Activated CD8-positive, alpha-beta T cell treated with anti-CD3 and anti-CD28 coated beads for 36 hours (primary cell): Measurements from ENCODE around the gene ATAT1. TPM values are rescaled to one million over a fixed set of nuclear protein-coding genes. Genes with fewer than 3 reads are reported as not detected.

Source experiments
- ATAC-seq: fragments of 200-7000 bp; cut with Tn5 transposase; one replicate; pipeline ENCODE4 v1.10.0; 2021; ENCODE audit warnings: mild to moderate bottlenecking, moderate library complexity
- CTCF ChIA-PET: fragments of 350-600 bp; sonication (Branson Sonifier 250); formaldehyde crosslinking; loops from one replicate; lab custom pipeline; 2021; ENCODE audit warnings: antibody characterized with exemption; lab: Charles Lee
- POLR2A ChIA-PET: fragments of 350-600 bp; sonication (Branson Sonifier 250); formaldehyde crosslinking; loops from one replicate; lab custom pipeline; 2021; ENCODE audit warnings: antibody characterized with exemption; lab: Charles Lee
- DNase-seq: peaks from one replicate; pipeline ENCODE4 v3.0.0-alpha.2; 2020
- H3K27ac Mint-ChIP-seq: one replicate; pipeline ENCODE4 v1.8.0; 2021; ENCODE audit warnings: mild to moderate bottlenecking, mixed read lengths
- H3K27me3 Mint-ChIP-seq: one replicate; pipeline ENCODE4 v1.8.0; 2021; ENCODE audit warnings: mixed read lengths
- H3K36me3 Mint-ChIP-seq: one replicate; pipeline ENCODE4 v1.8.0; 2021; ENCODE audit warnings: low read depth, mixed read lengths
- H3K4me1 Mint-ChIP-seq: one replicate; pipeline ENCODE4 v1.8.0; 2021; ENCODE audit warnings: low read depth, mixed read lengths
- H3K4me3 Mint-ChIP-seq: one replicate; pipeline ENCODE4 v1.8.0; 2021; ENCODE audit warnings: mild to moderate bottlenecking, moderate library complexity, mixed read lengths
- H3K9me3 Mint-ChIP-seq: one replicate; pipeline ENCODE4 v1.8.0; 2021; ENCODE audit warnings: mixed read lengths
- intact Hi-C: fragments of 100-400 bp; cut with micrococcal nuclease; formaldehyde crosslinking; loops from one replicate; pipeline ENCODE4 v1.10.0; 2022
- total RNA-seq, 2 experiments: library from RNA; stranded (reverse); gene quantifications; one replicate each; pipeline ENCODE4 v1.2.3, GENCODE V29; 2021
- TF ChIP-seq, protein P1 (sequence below): fragments of 200-600 bp; IDR thresholded peaks from one replicate; pipeline ENCODE4 v1.8.0; 2022; ENCODE audit warnings: antibody characterized with exemption, mild to moderate bottlenecking

ATAT1 gene
- total RNA-seq, 2 experiments from 2014 or later = 7.5 to 7.8 TPM

DNA sequence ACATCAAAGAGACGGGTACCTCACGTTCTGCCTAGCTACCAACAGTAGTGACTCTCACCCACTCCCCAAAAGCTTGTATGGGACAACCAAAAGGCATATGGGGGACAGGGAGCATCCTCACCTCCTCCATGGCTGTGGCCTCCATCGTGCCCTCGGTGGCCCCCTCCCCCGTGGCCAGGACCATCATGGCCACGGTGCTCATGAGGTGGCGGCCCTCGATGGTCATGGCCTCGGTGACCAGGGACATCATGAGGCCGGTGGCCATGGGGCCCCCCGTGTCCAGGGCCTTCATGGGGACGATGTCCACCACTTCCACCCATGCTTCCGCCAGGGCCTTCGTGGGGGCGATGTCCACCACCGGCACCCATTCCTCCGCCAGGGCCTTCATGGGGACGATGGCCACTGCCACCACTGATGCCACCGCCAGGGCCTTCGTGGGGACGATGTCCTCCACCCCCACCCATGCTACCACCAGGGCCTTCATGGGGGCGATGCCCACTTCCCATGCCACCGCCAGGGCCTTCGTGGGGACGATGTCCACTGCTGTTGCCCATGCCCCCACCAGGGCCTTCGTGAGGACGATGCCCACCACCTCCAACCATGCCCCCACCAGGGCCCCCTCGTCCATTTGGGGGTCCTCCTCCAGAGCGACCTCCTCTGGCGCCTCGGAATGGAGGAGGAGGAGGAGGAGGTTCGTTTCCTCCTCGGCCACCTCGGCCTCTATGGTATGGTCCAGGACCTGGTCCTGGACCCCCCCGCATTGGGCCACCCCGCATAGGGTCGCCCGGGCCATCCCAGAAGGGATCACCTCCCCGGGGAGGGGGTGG is 24.6 kb upstream of the ATAT1 start:
- H3K4me1 Mint-ChIP-seq = peaks cover 15% of the 10 kb centered on the region
- H3K27me3 Mint-ChIP-seq = no peaks in the 10 kb centered on the region
- TF ChIP-seq, protein P1, sequence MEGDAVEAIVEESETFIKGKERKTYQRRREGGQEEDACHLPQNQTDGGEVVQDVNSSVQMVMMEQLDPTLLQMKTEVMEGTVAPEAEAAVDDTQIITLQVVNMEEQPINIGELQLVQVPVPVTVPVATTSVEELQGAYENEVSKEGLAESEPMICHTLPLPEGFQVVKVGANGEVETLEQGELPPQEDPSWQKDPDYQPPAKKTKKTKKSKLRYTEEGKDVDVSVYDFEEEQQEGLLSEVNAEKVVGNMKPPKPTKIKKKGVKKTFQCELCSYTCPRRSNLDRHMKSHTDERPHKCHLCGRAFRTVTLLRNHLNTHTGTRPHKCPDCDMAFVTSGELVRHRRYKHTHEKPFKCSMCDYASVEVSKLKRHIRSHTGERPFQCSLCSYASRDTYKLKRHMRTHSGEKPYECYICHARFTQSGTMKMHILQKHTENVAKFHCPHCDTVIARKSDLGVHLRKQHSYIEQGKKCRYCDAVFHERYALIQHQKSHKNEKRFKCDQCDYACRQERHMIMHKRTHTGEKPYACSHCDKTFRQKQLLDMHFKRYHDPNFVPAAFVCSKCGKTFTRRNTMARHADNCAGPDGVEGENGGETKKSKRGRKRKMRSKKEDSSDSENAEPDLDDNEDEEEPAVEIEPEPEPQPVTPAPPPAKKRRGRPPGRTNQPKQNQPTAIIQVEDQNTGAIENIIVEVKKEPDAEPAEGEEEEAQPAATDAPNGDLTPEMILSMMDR = no peak
- CTCF ChIA-PET = interaction anchor here (6.6 to 10.1 kb wide), 2 partner anchors 59 to 119 kb away, joined by 91 to 115 read pairs; no protein-coding TSS in a partner anchor
- H3K36me3 Mint-ChIP-seq = peaks cover 57% of the 10 kb centered on the region
- H3K9me3 Mint-ChIP-seq = no peaks in the 10 kb centered on the region
- no peak overlapping the region for H3K27ac Mint-ChIP-seq
- ATAC-seq = no peak
- POLR2A ChIA-PET = interaction anchor here (0.6 to 9.5 kb wide), 9 partner anchors 8 to 63 kb away, joined by 3 to 121 read pairs (median 7); partner anchors contain the start of genes ABCF1, GNL1 and PRR3
- no peak overlapping the region for H3K4me3 Mint-ChIP-seq
- DNase-seq = no peak
- intact Hi-C loops = no loop called here

DNA sequence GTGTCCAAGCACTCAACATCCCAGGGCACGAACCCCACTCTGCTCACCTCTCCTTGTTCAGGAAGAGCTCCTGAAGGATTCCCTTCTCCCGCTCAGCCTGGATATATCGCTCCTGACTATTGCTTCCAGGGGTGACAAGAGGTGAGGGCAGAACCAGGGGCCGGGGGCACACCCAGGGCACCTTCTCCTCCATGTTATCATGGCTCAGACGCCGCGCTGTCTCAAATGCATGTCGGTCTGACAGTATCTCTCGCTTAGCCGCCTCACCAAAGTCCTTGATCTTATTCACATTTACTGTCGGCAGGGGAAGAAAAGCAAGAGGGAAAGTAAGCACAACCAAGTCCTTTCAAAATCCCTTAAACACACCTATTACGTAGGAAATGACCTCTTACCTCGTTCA is 22.7 kb upstream of the ATAT1 start:
- no peak for ATAC-seq
- TF ChIP-seq, protein P1 = no peak
- Mint-ChIP-seq H3K27ac (no peak overlapping the region), H3K9me3 (no peaks in the 10 kb centered on the region), H3K36me3 (peaks cover 66% of the 10 kb centered on the region), H3K4me3 (no peak overlapping the region), H3K4me1 (peaks cover 18% of the 10 kb centered on the region), H3K27me3 (no peaks in the 10 kb centered on the region)
- CTCF ChIA-PET = interaction anchor here (0.6 to 2.2 kb wide), 7 partner anchors 9 to 122 kb away, joined by 3 to 7 read pairs (median 4); no protein-coding TSS in a partner anchor
- intact Hi-C loops = no loop called here
- POLR2A ChIA-PET = interaction anchor here (0.6 to 9.5 kb wide), 5 partner anchors 9 to 113 kb away, joined by 3 to 121 read pairs (median 4); no protein-coding TSS in a partner anchor
- DNase-seq = no peak

DNA sequence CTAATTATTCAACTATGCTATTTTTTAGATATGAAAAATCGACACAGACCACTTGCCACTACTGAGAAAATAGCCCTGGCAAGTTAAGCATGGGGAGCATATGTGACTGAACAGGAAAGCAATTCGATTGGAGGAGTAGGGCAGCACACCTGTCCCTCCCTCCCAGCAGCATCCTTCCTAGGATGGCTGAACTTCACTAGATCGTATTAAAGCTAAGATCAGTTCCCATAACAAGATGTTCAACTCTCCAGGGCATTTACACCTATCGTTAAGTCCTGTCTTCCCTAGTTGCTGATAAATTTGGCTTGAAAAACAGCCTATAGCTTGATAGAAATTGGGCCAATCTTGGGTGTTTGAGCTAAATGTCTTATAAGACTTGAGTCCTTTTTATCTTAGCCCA is 16.6 kb upstream of the ATAT1 start:
- intact Hi-C loops = no loop called here
- TF ChIP-seq, protein P1 = no peak
- H3K27ac Mint-ChIP-seq = peak overlapping the region; percentile 59

DNA sequence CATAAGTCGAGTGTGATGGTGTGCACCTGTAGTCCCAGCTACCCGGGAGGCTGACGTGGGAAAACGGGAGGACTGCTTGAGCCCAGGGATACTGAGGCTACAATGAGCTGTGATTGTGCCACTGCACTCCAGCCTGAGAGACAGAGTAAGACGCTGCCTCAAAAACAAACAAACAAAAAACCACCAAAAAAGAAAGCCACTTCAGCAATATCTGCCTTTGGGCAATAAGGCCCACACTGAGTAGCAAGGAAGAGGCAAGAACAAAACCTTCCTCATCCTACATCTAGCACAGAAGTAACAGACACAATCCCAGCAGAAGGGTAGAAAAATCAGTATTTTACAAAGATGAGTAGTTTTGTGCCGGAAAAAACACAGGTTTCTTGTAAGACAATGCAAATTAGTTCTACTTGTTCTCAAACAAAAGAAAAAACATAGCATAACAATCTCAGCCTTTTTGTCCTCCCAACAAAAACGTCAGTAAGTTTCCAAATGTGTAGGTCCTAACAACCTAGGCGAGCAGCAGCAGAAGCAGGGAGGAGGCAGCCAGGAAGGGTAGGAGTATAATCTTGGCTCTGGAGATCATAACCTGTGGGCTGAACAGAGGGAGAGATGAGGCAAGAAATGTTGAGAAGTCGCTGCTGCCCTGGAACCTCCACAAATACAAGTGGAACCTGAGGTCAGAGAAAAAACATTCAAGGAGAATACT is 15.4 kb upstream of the ATAT1 start:
- H3K27ac Mint-ChIP-seq = peak overlapping the region; percentile 98
- ATAC-seq (no peak), DNase-seq (no peak)
- peaks cover 60% of the 10 kb centered on the region for H3K4me1 Mint-ChIP-seq
- no peak overlapping the region for H3K4me3 Mint-ChIP-seq
- intact Hi-C loops = no loop called here
- ChIA-PET POLR2A (interaction anchor here (1.0 to 4.8 kb wide), 12 partner anchors 8 to 116 kb away, joined by 3 to 121 read pairs (median 5); no protein-coding TSS in a partner anchor), CTCF (interaction anchor here (0.9 to 4.7 kb wide), 8 partner anchors 13 to 158 kb away, joined by 3 to 50 read pairs (median 8); no protein-coding TSS in a partner anchor)
- H3K9me3 Mint-ChIP-seq = no peaks in the 10 kb centered on the region
- peaks cover 88% of the 10 kb centered on the region for H3K36me3 Mint-ChIP-seq
- H3K27me3 Mint-ChIP-seq = no peaks in the 10 kb centered on the region
- TF ChIP-seq, protein P1 = no peak

More for the DNA sequence above, 16.6 kb upstream of the ATAT1 start:
- ATAC-seq = no peak
- CTCF ChIA-PET = interaction anchor here (1.0 to 1.6 kb wide), 5 partner anchors 12 to 157 kb away, joined by 4 to 25 read pairs (median 5); no protein-coding TSS in a partner anchor
- no peak for DNase-seq
- no peaks in the 10 kb centered on the region for H3K27me3 Mint-ChIP-seq
- peaks cover 86% of the 10 kb centered on the region for H3K36me3 Mint-ChIP-seq
- H3K4me1 Mint-ChIP-seq = peaks cover 63% of the 10 kb centered on the region
- no peak overlapping the region for H3K4me3 Mint-ChIP-seq
- POLR2A ChIA-PET = interaction anchor here (0.9 to 1.6 kb wide), 9 partner anchors 9 to 53 kb away, joined by 3 to 8 read pairs (median 4); partner anchors contain the start of genes GNL1 and PRR3
- H3K9me3 Mint-ChIP-seq = no peaks in the 10 kb centered on the region
